ENCODE measurements around the gene TTC9B. TPM values are rescaled to one million over a fixed set of nuclear protein-coding genes. Genes with fewer than 3 reads are reported as not detected.
A peak's percentile ranks its signal among the peaks of the same experiment; 100 is the strongest.

Gene TTC9B
- total and polyA plus RNA-seq, 7 donors, result 0.06 TPM; not detected in 6

- Histone ChIP-seq H3K4me1 (peaks cover 61% of the 10 kb centered on the region), H3K9me3 (no peaks in the 10 kb centered on the region), H3K27me3 (ENCODE audit: insufficient read depth in 3 of 3, low read length in 2 of 3) (no peaks in the 10 kb centered on the region), H3K4me3 (peak overlapping the region; percentile 61), H3K36me3 (ENCODE audit: insufficient read depth in 1 of 2, low read depth in 1 of 2) (peaks cover 0 to 17% of the 10 kb centered on the region in 2 donors), H3K27ac (peak overlapping the region; percentile 83)
- TF ChIP-seq, protein P1, sequence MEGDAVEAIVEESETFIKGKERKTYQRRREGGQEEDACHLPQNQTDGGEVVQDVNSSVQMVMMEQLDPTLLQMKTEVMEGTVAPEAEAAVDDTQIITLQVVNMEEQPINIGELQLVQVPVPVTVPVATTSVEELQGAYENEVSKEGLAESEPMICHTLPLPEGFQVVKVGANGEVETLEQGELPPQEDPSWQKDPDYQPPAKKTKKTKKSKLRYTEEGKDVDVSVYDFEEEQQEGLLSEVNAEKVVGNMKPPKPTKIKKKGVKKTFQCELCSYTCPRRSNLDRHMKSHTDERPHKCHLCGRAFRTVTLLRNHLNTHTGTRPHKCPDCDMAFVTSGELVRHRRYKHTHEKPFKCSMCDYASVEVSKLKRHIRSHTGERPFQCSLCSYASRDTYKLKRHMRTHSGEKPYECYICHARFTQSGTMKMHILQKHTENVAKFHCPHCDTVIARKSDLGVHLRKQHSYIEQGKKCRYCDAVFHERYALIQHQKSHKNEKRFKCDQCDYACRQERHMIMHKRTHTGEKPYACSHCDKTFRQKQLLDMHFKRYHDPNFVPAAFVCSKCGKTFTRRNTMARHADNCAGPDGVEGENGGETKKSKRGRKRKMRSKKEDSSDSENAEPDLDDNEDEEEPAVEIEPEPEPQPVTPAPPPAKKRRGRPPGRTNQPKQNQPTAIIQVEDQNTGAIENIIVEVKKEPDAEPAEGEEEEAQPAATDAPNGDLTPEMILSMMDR (IDR thresholded peaks at IDR 0.05), result no peak
- no peak for ATAC-seq
- intact Hi-C loops (cut with DNase I), result no loop called here
- no peak for DNase-seq
- 33 to 49% (median 40%) methylated on average over 6 of the region's 6 CpGs for WGBS, 3 donors
These were observed 47.5 kb upstream of the TTC9B start for GRCh38 chr19:40265763-40266099.

DNA sequence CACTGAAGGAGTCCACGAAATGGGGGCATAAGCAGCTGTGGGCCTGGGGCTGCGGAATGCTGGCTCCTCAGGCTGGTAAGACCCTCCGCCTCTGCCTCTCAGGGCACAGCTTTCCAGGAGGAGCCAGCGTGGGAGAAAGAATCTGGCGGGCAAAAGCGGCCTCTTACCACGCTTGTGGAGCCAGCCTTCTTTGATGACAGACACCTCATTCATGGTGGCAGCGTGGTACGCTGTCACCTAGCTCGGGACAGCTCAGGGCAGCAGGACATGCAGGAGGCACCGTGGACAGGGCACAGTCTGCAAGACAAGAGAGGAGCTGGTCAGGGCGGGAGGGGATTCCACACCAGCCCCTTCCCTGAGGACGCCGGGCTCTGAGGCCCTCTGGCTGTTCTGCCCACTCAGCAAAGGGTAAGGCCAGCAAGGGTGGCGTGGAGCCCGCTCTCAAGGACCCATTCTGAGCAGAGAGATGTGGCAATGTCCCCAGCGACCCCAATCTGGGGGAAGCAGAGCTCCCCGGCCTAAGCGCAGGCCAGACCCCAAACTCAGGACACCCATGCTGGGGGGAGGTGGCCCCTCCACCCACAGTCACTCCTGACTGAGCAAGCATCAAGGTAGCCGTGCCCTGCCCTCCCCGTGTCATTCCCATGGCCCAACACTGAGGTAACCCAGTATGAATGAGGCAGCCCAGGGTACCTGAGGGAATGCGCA, 47.0 kb upstream of the TTC9B start:
- ATAC-seq, result peak; percentile 2 to 13 (median 2)
- TF ChIP-seq, protein P1 (IDR thresholded peaks at IDR 0.05), result no peak
- peaks cover 58% of the 10 kb centered on the region for H3K4me1 ChIP-seq
- peak overlapping the region; percentile 61 for H3K4me3 ChIP-seq
- 68 to 75% (median 70%) methylated on average over 22 of the region's 22 CpGs for WGBS, 3 donors
- H3K9me3 ChIP-seq, result no peaks in the 10 kb centered on the region
- peaks cover 0 to 17% of the 10 kb centered on the region in 2 donors for H3K36me3 ChIP-seq (ENCODE audit: insufficient read depth in 1 of 2, low read depth in 1 of 2)
- H3K27me3 ChIP-seq (ENCODE audit: insufficient read depth in 3 of 3, low read length in 2 of 3), result no peaks in the 10 kb centered on the region
- peak in 1 of 2 donors; percentile 56 for DNase-seq
- peak overlapping the region; percentile 83 for H3K27ac ChIP-seq
- intact Hi-C loops (cut with DNase I), result no loop called here

GRCh38 chr19:40264314-40265054, 46.3 kb upstream of the TTC9B start:
- Histone ChIP-seq H3K4me1 (peaks cover 58% of the 10 kb centered on the region), H3K27me3 (ENCODE audit: insufficient read depth in 3 of 3, low read length in 2 of 3) (no peaks in the 10 kb centered on the region), H3K27ac (peak overlapping the region; percentile 83), H3K9me3 (no peaks in the 10 kb centered on the region), H3K36me3 (ENCODE audit: insufficient read depth in 1 of 2, low read depth in 1 of 2) (peaks cover 0 to 17% of the 10 kb centered on the region in 2 donors), H3K4me3 (peak overlapping the region; percentile 61)
- WGBS, 3 donors, result 69 to 71% (median 70%) methylated on average over 19 of the region's 19 CpGs
- ATAC-seq (no peak), DNase-seq (no peak)
- intact Hi-C loops (cut with DNase I), result no loop called here
- TF ChIP-seq, protein P1 (IDR thresholded peaks at IDR 0.05), result no peak

DNA sequence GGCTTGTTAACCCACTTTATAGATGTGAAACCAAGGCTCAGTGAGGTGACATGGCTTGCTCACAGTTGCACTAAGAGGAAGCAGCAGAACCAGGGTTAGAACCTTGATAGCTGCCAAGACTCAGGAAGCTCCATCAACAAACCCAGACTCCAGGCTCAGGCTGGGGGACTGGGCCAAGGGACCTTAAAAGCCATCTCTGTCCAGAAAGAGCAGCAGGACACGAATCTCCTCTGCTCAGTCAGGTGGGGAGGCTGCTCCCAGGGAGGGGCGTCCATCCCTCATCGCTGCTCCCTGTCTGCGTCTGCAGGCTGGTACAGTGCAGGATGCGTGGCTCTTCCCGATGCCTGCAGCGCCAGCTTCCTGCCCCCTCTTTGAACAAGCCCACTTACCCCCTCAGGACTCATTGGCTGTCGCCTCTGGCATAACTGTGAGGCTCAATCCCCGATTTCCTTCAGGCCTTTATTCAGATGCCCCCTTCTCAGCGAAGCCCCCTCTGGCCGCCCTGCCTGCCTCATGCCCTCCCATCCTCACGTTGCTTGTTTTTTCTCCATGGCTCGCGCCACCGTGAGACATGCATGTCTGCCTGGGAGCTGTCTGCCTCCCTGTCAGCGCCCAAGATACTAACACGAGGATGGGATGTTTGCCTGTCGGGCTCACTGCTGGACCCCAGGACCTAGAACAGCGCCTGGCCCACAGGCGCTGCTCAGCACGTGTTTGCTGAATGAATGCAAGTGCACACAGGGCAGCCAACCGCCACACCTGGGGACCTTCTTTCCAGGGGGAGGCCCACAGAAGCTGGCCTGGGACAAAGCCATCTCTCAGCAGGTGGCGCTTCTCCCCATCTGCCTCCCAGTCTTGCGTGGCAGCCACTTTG, 45.5 kb upstream of the TTC9B start:
- Histone ChIP-seq H3K27ac (peak overlapping the region; percentile 83), H3K9me3 (no peaks in the 10 kb centered on the region), H3K27me3 (ENCODE audit: insufficient read depth in 3 of 3, low read length in 2 of 3) (no peaks in the 10 kb centered on the region), H3K36me3 (ENCODE audit: insufficient read depth in 1 of 2, low read depth in 1 of 2) (peaks cover 0 to 17% of the 10 kb centered on the region in 2 donors), H3K4me3 (no peak overlapping the region), H3K4me1 (peaks cover 60% of the 10 kb centered on the region)
- no peak for DNase-seq
- WGBS, 3 donors, result 84 to 92% (median 85%) methylated on average over 23 to 24 of the region's 24 CpGs
- no peak for ATAC-seq
- TF ChIP-seq, protein P1 (IDR thresholded peaks at IDR 0.05), result no peak
- intact Hi-C loops (cut with DNase I), result no loop called here
